A549 (cell line): ENCODE measurements around the gene TTC39B. TPM values are rescaled to one million over a fixed set of nuclear protein-coding genes. Genes with fewer than 3 reads are reported as not detected.

ENCODE experiments used
- ATAC-seq, 2 experiments: fragments of 200-7000 bp in 1 of 2; fragments of >200 bp in 1 of 2; cut with Nextera tagmentation in 1 of 2; cut with Tn5 transposase in 1 of 2; 3 replicates each; pipeline versions ENCODE4 v1.8.0 to v1.9.1; 2018 to 2020; ENCODE audit warnings: mild to moderate bottlenecking in 1 of 2, moderate library complexity in 1 of 2
- CTCF ChIA-PET: fragments of 300-600 bp; sonication (Branson Sonifier 250); formaldehyde crosslinking; extraction: SDS; loops from one replicate; lab custom pipeline; 2021; ENCODE audit warnings: antibody characterized with exemption, inconsistent platforms; lab: Yijun Ruan, JAX
- POLR2A ChIA-PET: fragments of 350-600 bp; formaldehyde crosslinking; extraction: SDS; loops from one replicate; lab custom pipeline; 2021; ENCODE audit warnings: antibody characterized with exemption, inconsistent platforms; lab: Yijun Ruan, JAX
- DNase-seq, 2 experiments: peaks; one replicate each; pipeline versions ENCODE4 v3.0.0 to v3.0.0-alpha.2; 2011 to 2016; ENCODE audit warnings: low read depth in 1 of 2, low spot score in 1 of 2
- FAIRE-seq: peaks from 2 replicates; lab custom pipeline; 2011; peaks lifted over from hg19 to GRCh38; lab: Jason Lieb, UNC
- H3K27ac ChIP-seq, 2 experiments: fragments of >200 bp; sonication (Bioruptor Twin); formaldehyde crosslinking; 3 replicates each; pipeline ENCODE4 v1.5.1; 2016 to 2017
- H3K4me1 ChIP-seq: fragments of >200 bp; sonication (Bioruptor Twin); formaldehyde crosslinking; 3 replicates; pipeline ENCODE4 v1.6.1; 2016
- H3K4me2 ChIP-seq: fragments of >200 bp; sonication (Bioruptor Twin); formaldehyde crosslinking; 3 replicates; pipeline ENCODE4 v1.6.1; 2016
- H3K4me3 ChIP-seq: fragments of >200 bp; sonication (Bioruptor Twin); formaldehyde crosslinking; 3 replicates; pipeline ENCODE4 v1.5.1; 2016
- H3K9me3 ChIP-seq: fragments of >200 bp; sonication (Bioruptor Twin); formaldehyde crosslinking; 3 replicates; pipeline ENCODE4 v1.6.1; 2016
- ATOH8 ChIP-seq: fragments of 250-450 bp; sonication (Bioruptor Pico); IDR thresholded peaks from 2 replicates; pipeline ENCODE4 v1.5.0; 2020; ENCODE audit warnings: low read depth, mild to moderate bottlenecking, moderate library complexity
- BHLHE40 ChIP-seq: IDR thresholded peaks from 2 replicates; pipeline ENCODE4 v1.6.1; 2012; ENCODE audit warnings: low read depth, low read length, inconsistent platforms
- CBX2 ChIP-seq: fragments of 200-600 bp; sonication (generic); IDR thresholded peaks from 2 replicates; pipeline ENCODE4 v1.6.1; 2016; ENCODE audit warnings: low read depth, mild to moderate bottlenecking, borderline replicate concordance
- CBX8 ChIP-seq: fragments of 200-600 bp; sonication (generic); IDR thresholded peaks from 2 replicates; pipeline ENCODE4 v1.6.1; 2016
- CHD2 ChIP-seq: fragments of 150-350 bp; IDR thresholded peaks from 2 replicates; pipeline ENCODE4 v1.6.1; 2014; ENCODE audit warnings: low read length; ENCODE audit not compliant: partially characterized antibody
- CTCF ChIP-seq: fragments of >200 bp; sonication (Bioruptor Twin); formaldehyde crosslinking; IDR thresholded peaks from 3 replicates; pipeline ENCODE4 v1.5.1; 2016
- EP300 ChIP-seq, 2 experiments: fragments of >200 bp; sonication (Bioruptor Twin); formaldehyde crosslinking; IDR thresholded peaks; 2 replicates in 1 of 2; 3 replicates in 1 of 2; pipeline ENCODE4 v1.6.1; 2016 to 2017
- FOSL2 ChIP-seq, 2 experiments: fragments of 450-650 bp in 1 of 2; fragments of >200 bp in 1 of 2; sonication (Bioruptor Twin) in 1 of 2; formaldehyde crosslinking; IDR thresholded peaks; 2 replicates each; pipeline versions ENCODE4 v1.5.0 to v1.6.1; 2016 to 2020; ENCODE audit warnings: mild to moderate bottlenecking in 1 of 2, moderate library complexity in 1 of 2
- FOXS1 ChIP-seq: fragments of 250-450 bp; sonication (Bioruptor Pico); IDR thresholded peaks from 2 replicates; pipeline ENCODE4 v1.5.0; 2020; ENCODE audit warnings: mild to moderate bottlenecking, moderate library complexity
- HES2 ChIP-seq: fragments of >200 bp; sonication (Bioruptor Twin); formaldehyde crosslinking; IDR thresholded peaks from 2 replicates; pipeline ENCODE4 v1.6.1; 2016
- HOXA7 ChIP-seq: fragments of 250-450 bp; sonication (Bioruptor Pico); IDR thresholded peaks from 2 replicates; pipeline ENCODE4 v1.5.0; 2020; ENCODE audit warnings: mild to moderate bottlenecking, moderate library complexity
- HOXB13 ChIP-seq: fragments of 250-450 bp; sonication (Bioruptor Pico); IDR thresholded peaks from 2 replicates; pipeline ENCODE4 v1.5.0; 2020; ENCODE audit warnings: low read depth, mild to moderate bottlenecking, moderate library complexity
- HOXB5 ChIP-seq: fragments of 250-450 bp; sonication (Bioruptor Pico); IDR thresholded peaks from 2 replicates; pipeline ENCODE4 v1.5.0; 2020; ENCODE audit warnings: mild to moderate bottlenecking, moderate library complexity
- JUNB ChIP-seq: fragments of >200 bp; sonication (Bioruptor Twin); formaldehyde crosslinking; IDR thresholded peaks from 2 replicates; pipeline ENCODE4 v1.6.1; 2016
- NPAS2 ChIP-seq: fragments of 250-450 bp; sonication (Bioruptor Pico); IDR thresholded peaks from 2 replicates; pipeline ENCODE4 v1.8.0; 2022; ENCODE audit warnings: mild to moderate bottlenecking, moderate library complexity, borderline replicate concordance
- NR3C1 ChIP-seq: fragments of >200 bp; sonication (Bioruptor Twin); formaldehyde crosslinking; IDR thresholded peaks from 3 replicates; pipeline ENCODE4 v1.6.1; 2017
- POLR2AphosphoS2 ChIP-seq: conservative IDR thresholded peaks from 2 replicates; pipeline ENCODE4 v1.6.1; 2012; ENCODE audit warnings: low read length, improper control_type of control experiment, inconsistent platforms
- RARB ChIP-seq: fragments of 250-450 bp; sonication (Bioruptor Pico); IDR thresholded peaks from 2 replicates; pipeline ENCODE4 v1.8.0; 2021; ENCODE audit warnings: mild to moderate bottlenecking, moderate library complexity
- REST ChIP-seq: fragments of 200-600 bp; sonication (generic); IDR thresholded peaks from 2 replicates; pipeline ENCODE4 v1.6.1; 2016; ENCODE audit warnings: antibody characterized with exemption, mild to moderate bottlenecking, moderate library complexity
- TFCP2L1 ChIP-seq: fragments of 250-450 bp; sonication (Bioruptor Pico); IDR thresholded peaks from 2 replicates; pipeline ENCODE4 v1.5.0; 2021; ENCODE audit warnings: mild to moderate bottlenecking
- USF2 ChIP-seq: fragments of 450-650 bp; IDR thresholded peaks from 2 replicates; pipeline ENCODE4 v1.6.1; 2014; ENCODE audit warnings: antibody characterized with exemption
- ZC3H11A ChIP-seq: fragments of 450-650 bp; IDR thresholded peaks from 2 replicates; pipeline ENCODE4 v1.6.1; 2014; ENCODE audit warnings: antibody characterized with exemption, mild to moderate bottlenecking
- ZSCAN20 ChIP-seq: fragments of 250-450 bp; sonication (Bioruptor Pico); IDR thresholded peaks from 2 replicates; pipeline ENCODE4 v1.8.0; 2022; ENCODE audit warnings: mild to moderate bottlenecking, moderate library complexity
- WGBS: methylation state at CpG from one replicate; pipeline ENCODE4 v1.1.6; 2017; ENCODE audit errors: missing lambda C conversion rate; 5-methylcytosine and 5-hydroxymethylcytosine counted together
- polyA plus RNA-seq, 4 experiments: library from polyadenylated mRNA; depleted of rRNA in 3 of 4; stranded (reverse); fragments of >200 nt; fragmentation: RNase III in 1 of 4; extraction: RNeasy Plus Mini Kit Qiagen cat#74134 plus additional on column Dnase treatment in 1 of 4; gene quantifications; 2 replicates in 3 of 4; 3 replicates in 1 of 4; pipeline ENCODE4 v1.2.3, GENCODE V29; 2011 to 2017

The TTC39B gene
- polyA plus RNA-seq, 2 of the 4 experiments (the other 2 are of a cell fraction): 0.94 to 4.4 TPM

GRCh38 chr9:15240927-15241326 is 66.1 kb downstream of the TTC39B start (continued):
- TF ChIP-seq FOXS1 (no peak), BHLHE40 (no peak), CHD2 (no peak), CBX2 (no peak), FOSL2 (IDR thresholded peaks at IDR 0.05) (no peak), FOSL2 (CRISPR knock-in tag; IDR thresholded peaks at IDR 0.05) (no peak), HOXB5 (CRISPR knock-in tag) (no peak), REST (no peak)
- TF ChIP-seq, all 56 proteins: peak for 0

- TF ChIP-seq FOXS1: no peak
- no peak for TF ChIP-seq RARB (CRISPR knock-in tag)
- no peak for TF ChIP-seq USF2
- no peak for TF ChIP-seq HES2
- no peak for TF ChIP-seq ATOH8 (CRISPR knock-in tag)
- no peak for TF ChIP-seq POLR2AphosphoS2
- no peak for TF ChIP-seq JUNB
- no peak for TF ChIP-seq CTCF
- no peak for TF ChIP-seq ZSCAN20 (CRISPR knock-in tag)
- no peak for TF ChIP-seq TFCP2L1 (CRISPR knock-in tag)
- no peak for TF ChIP-seq ZC3H11A
- TF ChIP-seq HOXA7 (CRISPR knock-in tag): no peak
- TF ChIP-seq NR3C1: no peak
- TF ChIP-seq REST: no peak
- TF ChIP-seq EP300 (IDR thresholded peaks at IDR 0.05): no peak
- no peak for TF ChIP-seq NPAS2 (CRISPR knock-in tag)
- no peak for TF ChIP-seq HOXB13 (CRISPR knock-in tag)
- no peak for TF ChIP-seq CBX8
- no peak for ATAC-seq
- H3K4me1 ChIP-seq: no peaks in the 10 kb centered on the region
- H3K4me2 ChIP-seq: no peak overlapping the region
- DNase-seq: no peak
- H3K4me3 ChIP-seq: no peak overlapping the region
- no peak for FAIRE-seq
- H3K9me3 ChIP-seq: no peaks in the 10 kb centered on the region; the same call in 2 of the 3 replicates
- ChIA-PET CTCF (no interaction called here), POLR2A (no interaction called here)
- no peak overlapping the region for H3K27ac ChIP-seq
- WGBS: 79% methylated on average over 2 of the region's 2 CpGs
These were observed 67.2 kb downstream of the TTC39B start for GRCh38 chr9:15239816-15240215.
